GM21381 (cell line): ENCODE results near the gene TRAF7.

Experiments used
- ATAC-seq: cut with Tn5 transposase; IDR thresholded peaks from one replicate; pipeline ENCODE4 v1.9.1; 2021; ENCODE audit warnings: mild to moderate bottlenecking, moderate library complexity; ENCODE audit not compliant: unreplicated experiment

The TRAF7 gene

GRCh38 chr16:2163211-2163881 lies 7.8 kb downstream of the TRAF7 start:
- ATAC-seq, result no peak

- ATAC-seq, result no peak
Observed at GRCh38 chr16:2165861-2166260, 10.3 kb downstream of the TRAF7 start.

- no peak for ATAC-seq
Observed at GRCh38 chr16:2166263-2167067, 10.9 kb downstream of the TRAF7 start.

GRCh38 chr16:2167068-2167638 lies 11.6 kb downstream of the TRAF7 start:
- no peak for ATAC-seq

- ATAC-seq, result no peak
Observed at GRCh38 chr16:2170080-2170479, 14.5 kb downstream of the TRAF7 start.

- no peak for ATAC-seq
Observed at GRCh38 chr16:2170587-2171435, 15.2 kb downstream of the TRAF7 start.

- ATAC-seq, result no peak
Observed at GRCh38 chr16:2171601-2172178, 16.1 kb downstream of the TRAF7 start.

- ATAC-seq, result no peak
Observed at GRCh38 chr16:2172688-2173335, 17.2 kb downstream of the TRAF7 start.

- no peak for ATAC-seq
Observed at GRCh38 chr16:2173366-2173765, 17.8 kb downstream of the TRAF7 start.

GRCh38 chr16:2173916-2174315 lies 18.3 kb downstream of the TRAF7 start:
- ATAC-seq, result no peak

- ATAC-seq, result no peak
Observed at GRCh38 chr16:2174396-2175131, 19.0 kb downstream of the TRAF7 start.

GRCh38 chr16:2175454-2175853 lies 19.9 kb downstream of the TRAF7 start:
- ATAC-seq, result no peak

- ATAC-seq, result no peak
Observed at GRCh38 chr16:2176047-2176446, 20.5 kb downstream of the TRAF7 start.

- no peak for ATAC-seq
Observed at GRCh38 chr16:2177101-2177500, 21.5 kb downstream of the TRAF7 start.

- ATAC-seq, result no peak
Observed at GRCh38 chr16:2177561-2177960, 22.0 kb downstream of the TRAF7 start.

GRCh38 chr16:2178321-2179106 lies 22.9 kb downstream of the TRAF7 start:
- ATAC-seq, result no peak

- no peak for ATAC-seq
Observed at GRCh38 chr16:2179107-2179501, 23.5 kb downstream of the TRAF7 start.

GRCh38 chr16:2179576-2179975 lies 24.0 kb downstream of the TRAF7 start:
- ATAC-seq, result no peak

GRCh38 chr16:2180461-2180860 lies 24.9 kb downstream of the TRAF7 start:
- no peak for ATAC-seq
